ENCODE results near the gene MBD5. TPM values are rescaled to one million over a fixed set of nuclear protein-coding genes. Genes with fewer than 3 reads are reported as not detected.

Gene MBD5
- total RNA-seq, 4 donors from 2014 or later, result 11.9 to 51.9 (median 19.7) TPM

DNA sequence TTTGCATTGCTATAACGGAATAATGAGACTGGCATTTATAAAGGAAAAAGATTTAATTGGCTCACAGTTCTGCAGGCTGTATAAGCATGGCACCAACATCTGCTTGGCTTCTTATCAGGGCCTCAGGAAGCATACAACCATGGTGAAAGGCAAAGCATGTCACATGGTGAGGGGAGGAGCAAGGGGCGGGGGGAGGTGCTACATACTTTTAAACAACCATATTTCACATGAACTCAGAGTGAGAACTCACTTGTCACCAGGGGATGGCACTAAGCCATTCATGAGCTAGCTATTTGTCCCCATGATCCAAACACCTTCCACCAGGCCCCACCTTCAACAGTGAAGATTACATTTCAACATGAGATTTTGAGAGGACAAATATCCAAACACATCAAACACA is 188.7 kb downstream of the MBD5 start:
- Histone ChIP-seq H3K36me3 (no peaks in the 10 kb centered on the region), H3K27me3 (no peaks in the 10 kb centered on the region), H3K27ac (no peak overlapping the region), H3K4me3 (no peak overlapping the region), H3K9me3 (no peaks in the 10 kb centered on the region), H3K4me1 (no peaks in the 10 kb centered on the region)
- TF ChIP-seq EP300 (IDR thresholded peaks at IDR 0.05) (no peak), POLR2AphosphoS5 (IDR thresholded peaks at IDR 0.05) (no peak), POLR2A (IDR thresholded peaks at IDR 0.05) (no peak)
- TF ChIP-seq, protein P1, sequence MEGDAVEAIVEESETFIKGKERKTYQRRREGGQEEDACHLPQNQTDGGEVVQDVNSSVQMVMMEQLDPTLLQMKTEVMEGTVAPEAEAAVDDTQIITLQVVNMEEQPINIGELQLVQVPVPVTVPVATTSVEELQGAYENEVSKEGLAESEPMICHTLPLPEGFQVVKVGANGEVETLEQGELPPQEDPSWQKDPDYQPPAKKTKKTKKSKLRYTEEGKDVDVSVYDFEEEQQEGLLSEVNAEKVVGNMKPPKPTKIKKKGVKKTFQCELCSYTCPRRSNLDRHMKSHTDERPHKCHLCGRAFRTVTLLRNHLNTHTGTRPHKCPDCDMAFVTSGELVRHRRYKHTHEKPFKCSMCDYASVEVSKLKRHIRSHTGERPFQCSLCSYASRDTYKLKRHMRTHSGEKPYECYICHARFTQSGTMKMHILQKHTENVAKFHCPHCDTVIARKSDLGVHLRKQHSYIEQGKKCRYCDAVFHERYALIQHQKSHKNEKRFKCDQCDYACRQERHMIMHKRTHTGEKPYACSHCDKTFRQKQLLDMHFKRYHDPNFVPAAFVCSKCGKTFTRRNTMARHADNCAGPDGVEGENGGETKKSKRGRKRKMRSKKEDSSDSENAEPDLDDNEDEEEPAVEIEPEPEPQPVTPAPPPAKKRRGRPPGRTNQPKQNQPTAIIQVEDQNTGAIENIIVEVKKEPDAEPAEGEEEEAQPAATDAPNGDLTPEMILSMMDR (IDR thresholded peaks at IDR 0.05), result no peak
- DNase-seq (ENCODE audit: low spot score in 2 of 2), result no peak
- WGBS, result 100% methylated on average over 2 of the region's 2 CpGs

DNA sequence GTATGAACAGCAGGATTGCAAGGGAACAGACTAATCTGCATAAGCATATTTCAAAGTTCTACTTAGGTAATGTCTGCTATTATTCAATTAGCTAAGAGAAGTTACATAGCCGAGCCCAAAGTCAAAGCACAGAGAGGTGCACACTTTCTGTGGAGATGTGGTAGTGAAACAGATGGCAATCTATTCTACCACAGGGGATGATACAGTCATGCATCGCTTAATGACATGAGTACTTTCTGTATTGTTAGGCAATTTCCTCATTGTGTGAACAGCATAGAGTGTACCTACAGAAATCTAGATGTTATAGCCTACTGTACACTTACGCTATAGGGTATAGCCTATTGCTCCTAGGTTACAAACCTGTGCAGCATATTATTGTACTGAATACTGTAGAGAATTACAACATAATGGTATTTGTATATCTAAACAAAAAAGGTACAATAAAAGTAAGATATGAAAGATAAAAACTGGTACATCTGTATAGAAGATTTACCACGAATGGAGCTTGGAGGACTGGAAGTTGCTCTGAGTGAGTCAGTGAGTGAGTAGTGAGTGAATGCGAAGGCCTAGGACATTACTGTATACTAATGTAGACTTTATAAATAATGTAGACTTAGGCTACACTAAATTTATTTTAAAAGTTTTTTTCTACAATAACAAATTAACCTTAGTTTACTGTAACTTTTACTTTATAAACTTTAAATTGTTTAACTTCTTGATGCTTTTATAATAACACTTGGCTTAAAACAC is 197.6 kb downstream of the MBD5 start:
- 92% methylated on average over 5 of the region's 5 CpGs for WGBS
- no peaks in the 10 kb centered on the region for H3K27me3 ChIP-seq
- no peak for DNase-seq (ENCODE audit: low spot score in 2 of 2)
- H3K27ac ChIP-seq, result no peak overlapping the region
- TF ChIP-seq EP300 (IDR thresholded peaks at IDR 0.05) (no peak), POLR2AphosphoS5 (IDR thresholded peaks at IDR 0.05) (no peak), POLR2A (IDR thresholded peaks at IDR 0.05) (no peak)
- TF ChIP-seq, protein P1 (IDR thresholded peaks at IDR 0.05), result no peak
- H3K4me1 ChIP-seq, result no peaks in the 10 kb centered on the region
- peaks cover 8% of the 10 kb centered on the region for H3K9me3 ChIP-seq
- no peak overlapping the region for H3K4me3 ChIP-seq
- no peaks in the 10 kb centered on the region for H3K36me3 ChIP-seq

DNA sequence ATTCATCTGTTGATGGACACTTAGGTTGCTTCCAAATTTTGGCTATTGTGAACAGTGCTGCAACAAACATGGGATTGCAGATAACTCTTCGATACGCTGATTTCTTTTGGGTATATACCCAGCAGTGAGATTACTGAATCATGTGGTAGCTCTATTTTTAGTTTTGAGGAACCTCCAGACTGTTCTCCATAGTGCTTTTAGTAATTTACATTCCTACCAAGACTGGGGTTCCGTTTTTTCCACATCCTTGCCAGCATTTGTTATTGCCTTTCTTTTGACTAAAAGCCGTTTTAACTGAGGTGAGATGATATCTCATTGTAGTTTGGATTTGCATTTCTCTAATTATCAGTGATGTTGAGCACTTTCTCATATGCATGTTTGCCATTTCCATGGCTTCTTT is 200.3 kb downstream of the MBD5 start:
- TF ChIP-seq POLR2A (IDR thresholded peaks at IDR 0.05), result no peak
- no peak for TF ChIP-seq EP300 (IDR thresholded peaks at IDR 0.05)
- no peak for TF ChIP-seq POLR2AphosphoS5 (IDR thresholded peaks at IDR 0.05)
- TF ChIP-seq, protein P1 (IDR thresholded peaks at IDR 0.05), result no peak
- WGBS, result 97% methylated on average over 4 of the region's 4 CpGs
- no peaks in the 10 kb centered on the region for H3K36me3 ChIP-seq
- no peaks in the 10 kb centered on the region for H3K27me3 ChIP-seq
- no peaks in the 10 kb centered on the region for H3K4me1 ChIP-seq
- DNase-seq (ENCODE audit: low spot score in 2 of 2), result no peak
- peaks cover 8% of the 10 kb centered on the region for H3K9me3 ChIP-seq
- H3K4me3 ChIP-seq, result no peak overlapping the region
- H3K27ac ChIP-seq, result no peak overlapping the region

DNA sequence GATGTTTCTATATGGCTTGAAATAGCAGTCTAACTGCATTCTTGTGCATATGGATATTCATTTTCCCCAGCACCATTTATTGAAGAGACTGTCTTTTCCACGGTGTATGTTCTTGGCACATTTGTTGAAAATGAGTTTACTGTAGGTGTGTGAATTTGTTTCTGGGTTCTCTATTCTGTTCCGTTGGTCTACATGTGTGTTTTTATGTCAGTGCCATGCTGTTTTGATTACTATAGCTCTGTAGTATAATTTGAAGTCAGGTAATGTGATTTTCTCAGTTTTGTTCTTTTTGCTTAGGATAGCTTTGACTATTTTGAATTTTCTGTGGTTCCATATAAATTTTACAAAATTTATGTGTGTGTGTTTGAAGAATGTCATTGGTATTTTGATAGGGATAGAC is 201.0 kb downstream of the MBD5 start:
- Histone ChIP-seq H3K27ac (no peak overlapping the region), H3K9me3 (peaks cover 8% of the 10 kb centered on the region), H3K27me3 (no peaks in the 10 kb centered on the region), H3K4me1 (no peaks in the 10 kb centered on the region), H3K36me3 (no peaks in the 10 kb centered on the region), H3K4me3 (no peak overlapping the region)
- TF ChIP-seq POLR2A (IDR thresholded peaks at IDR 0.05), result no peak
- TF ChIP-seq EP300 (IDR thresholded peaks at IDR 0.05), result no peak
- TF ChIP-seq POLR2AphosphoS5 (IDR thresholded peaks at IDR 0.05), result no peak
- TF ChIP-seq, protein P1 (IDR thresholded peaks at IDR 0.05), result no peak
- 95% methylated on average over 2 of the region's 2 CpGs for WGBS
- DNase-seq (ENCODE audit: low spot score in 2 of 2), result no peak

DNA sequence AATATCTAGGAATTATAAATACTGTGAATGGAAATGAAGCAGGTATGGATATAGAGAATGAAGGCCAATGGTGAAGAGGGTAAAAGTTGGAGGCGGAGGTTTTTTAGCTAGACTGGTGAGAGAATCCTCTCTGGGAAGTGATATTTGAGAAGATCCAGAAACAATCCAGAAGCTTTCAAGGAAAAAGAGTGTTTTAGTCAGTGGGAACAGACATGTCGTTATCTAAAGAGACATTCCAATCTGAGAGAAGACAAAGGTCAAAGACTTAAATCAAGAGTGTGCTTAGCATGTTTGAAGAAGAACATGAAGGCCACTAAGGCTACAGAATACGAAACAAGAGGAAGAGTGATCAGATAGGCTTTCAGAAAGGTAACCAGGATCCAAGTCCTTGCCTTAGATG is 211.0 kb downstream of the MBD5 start:
- Histone ChIP-seq H3K27ac (no peak overlapping the region), H3K27me3 (no peaks in the 10 kb centered on the region), H3K9me3 (peaks cover under 1% of the 10 kb centered on the region), H3K4me3 (no peak overlapping the region), H3K4me1 (no peaks in the 10 kb centered on the region), H3K36me3 (peaks cover 15% of the 10 kb centered on the region)
- TF ChIP-seq POLR2A (IDR thresholded peaks at IDR 0.05) (no peak), POLR2AphosphoS5 (IDR thresholded peaks at IDR 0.05) (no peak), EP300 (IDR thresholded peaks at IDR 0.05) (no peak)
- TF ChIP-seq, protein P1 (IDR thresholded peaks at IDR 0.05), result no peak
- WGBS, result 85% methylated on average over 3 of the region's 3 CpGs
- no peak for DNase-seq (ENCODE audit: low spot score in 2 of 2)
